HEK293 (cell line): ENCODE measurements around the gene PRKCE.

Experiments used
- KLF16 ChIP-seq: fragments of 450-650 bp; formaldehyde crosslinking; IDR thresholded peaks from 2 replicates; pipeline ENCODE4 v1.5.1; 2017; ENCODE audit warnings: missing biosample characterization, missing genetic modification characterization
- ZFP37 ChIP-seq: fragments of 450-650 bp; formaldehyde crosslinking; IDR thresholded peaks from 2 replicates; pipeline ENCODE4 v1.5.1; 2016; ENCODE audit warnings: missing biosample characterization, missing genetic modification characterization
- ZNF174 ChIP-seq: fragments of 450-650 bp; formaldehyde crosslinking; IDR thresholded peaks from 2 replicates; pipeline ENCODE4 v1.5.0; 2017; ENCODE audit warnings: missing biosample characterization, mild to moderate bottlenecking, missing genetic modification characterization
- ZNF175 ChIP-seq: fragments of 450-650 bp; formaldehyde crosslinking; IDR thresholded peaks from 2 replicates; pipeline ENCODE4 v1.5.1; 2016; ENCODE audit warnings: missing biosample characterization, missing genetic modification characterization
- ZNF394 ChIP-seq: fragments of 450-650 bp; formaldehyde crosslinking; IDR thresholded peaks from 2 replicates; pipeline ENCODE4 v1.5.1; 2016; ENCODE audit warnings: missing biosample characterization, missing genetic modification characterization, mild to moderate bottlenecking, moderate library complexity, borderline replicate concordance
- ZNF510 ChIP-seq: fragments of 450-650 bp; formaldehyde crosslinking; IDR thresholded peaks from 2 replicates; pipeline ENCODE4 v1.5.1; 2018; ENCODE audit warnings: mild to moderate bottlenecking, missing genetic modification characterization, missing biosample characterization; ENCODE audit not compliant: insufficient replicate concordance
- ZNF701 ChIP-seq: fragments of 450-650 bp; formaldehyde crosslinking; IDR thresholded peaks from 2 replicates; pipeline ENCODE4 v1.5.1; 2016; ENCODE audit warnings: missing biosample characterization, missing genetic modification characterization
- TF ChIP-seq, protein P1 (sequence below): fragments of 450-650 bp; formaldehyde crosslinking; IDR thresholded peaks from 2 replicates; pipeline ENCODE4 v1.5.1; 2016; ENCODE audit warnings: missing biosample characterization, missing genetic modification characterization
- TF ChIP-seq, protein P2 (sequence below): fragments of 450-650 bp; formaldehyde crosslinking; IDR thresholded peaks from 2 replicates; pipeline ENCODE4 v1.5.1; 2016; ENCODE audit warnings: missing biosample characterization, missing genetic modification characterization
- TF ChIP-seq, protein P3 (sequence below): fragments of 450-650 bp; formaldehyde crosslinking; conservative IDR thresholded peaks from 2 replicates; pipeline ENCODE4 v1.5.1; 2016; ENCODE audit warnings: low read depth, missing biosample characterization, missing genetic modification characterization
- TF ChIP-seq, protein P4 (sequence below): fragments of 450-650 bp; formaldehyde crosslinking; IDR thresholded peaks from 2 replicates; pipeline ENCODE4 v1.5.1; 2016; ENCODE audit warnings: missing biosample characterization, missing genetic modification characterization
- TF ChIP-seq, protein P5 (sequence below): fragments of 450-650 bp; formaldehyde crosslinking; IDR thresholded peaks from 2 replicates; pipeline ENCODE4 v1.5.1; 2016; ENCODE audit warnings: missing biosample characterization, missing genetic modification characterization

DNA sequence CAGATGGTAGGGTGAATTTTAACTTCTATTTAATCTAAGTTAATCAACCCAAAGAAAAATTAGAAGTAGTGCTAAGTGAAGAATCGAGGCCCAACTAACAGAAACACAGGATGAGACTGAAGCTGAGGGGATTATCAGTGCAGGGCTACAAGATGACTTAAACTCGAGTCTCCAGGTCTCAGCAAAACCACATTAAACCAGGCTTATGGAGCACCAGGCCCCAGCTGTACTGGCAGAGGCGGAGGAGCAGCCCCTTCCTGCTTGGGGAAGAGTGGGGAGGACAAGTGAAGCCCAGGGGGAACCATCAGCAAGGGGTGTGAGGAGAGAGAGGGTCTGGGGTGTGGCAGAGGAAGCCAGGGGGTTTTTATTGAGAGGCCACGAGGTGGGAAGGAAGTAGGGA lies 509.8 kb downstream of the PRKCE start:
- TF ChIP-seq, protein P1, sequence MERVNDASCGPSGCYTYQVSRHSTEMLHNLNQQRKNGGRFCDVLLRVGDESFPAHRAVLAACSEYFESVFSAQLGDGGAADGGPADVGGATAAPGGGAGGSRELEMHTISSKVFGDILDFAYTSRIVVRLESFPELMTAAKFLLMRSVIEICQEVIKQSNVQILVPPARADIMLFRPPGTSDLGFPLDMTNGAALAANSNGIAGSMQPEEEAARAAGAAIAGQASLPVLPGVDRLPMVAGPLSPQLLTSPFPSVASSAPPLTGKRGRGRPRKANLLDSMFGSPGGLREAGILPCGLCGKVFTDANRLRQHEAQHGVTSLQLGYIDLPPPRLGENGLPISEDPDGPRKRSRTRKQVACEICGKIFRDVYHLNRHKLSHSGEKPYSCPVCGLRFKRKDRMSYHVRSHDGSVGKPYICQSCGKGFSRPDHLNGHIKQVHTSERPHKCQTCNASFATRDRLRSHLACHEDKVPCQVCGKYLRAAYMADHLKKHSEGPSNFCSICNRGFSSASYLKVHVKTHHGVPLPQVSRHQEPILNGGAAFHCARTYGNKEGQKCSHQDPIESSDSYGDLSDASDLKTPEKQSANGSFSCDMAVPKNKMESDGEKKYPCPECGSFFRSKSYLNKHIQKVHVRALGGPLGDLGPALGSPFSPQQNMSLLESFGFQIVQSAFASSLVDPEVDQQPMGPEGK (tag by site-specific recombination) = no peak
- TF ChIP-seq ZNF174 (no peak), ZNF510 (no peak), ZNF701 (no peak), ZNF175 (tag by site-specific recombination) (no peak), ZNF394 (tag by site-specific recombination) (no peak), ZFP37 (tag by site-specific recombination) (no peak), KLF16 (tag by site-specific recombination) (no peak)
- TF ChIP-seq, protein P2, sequence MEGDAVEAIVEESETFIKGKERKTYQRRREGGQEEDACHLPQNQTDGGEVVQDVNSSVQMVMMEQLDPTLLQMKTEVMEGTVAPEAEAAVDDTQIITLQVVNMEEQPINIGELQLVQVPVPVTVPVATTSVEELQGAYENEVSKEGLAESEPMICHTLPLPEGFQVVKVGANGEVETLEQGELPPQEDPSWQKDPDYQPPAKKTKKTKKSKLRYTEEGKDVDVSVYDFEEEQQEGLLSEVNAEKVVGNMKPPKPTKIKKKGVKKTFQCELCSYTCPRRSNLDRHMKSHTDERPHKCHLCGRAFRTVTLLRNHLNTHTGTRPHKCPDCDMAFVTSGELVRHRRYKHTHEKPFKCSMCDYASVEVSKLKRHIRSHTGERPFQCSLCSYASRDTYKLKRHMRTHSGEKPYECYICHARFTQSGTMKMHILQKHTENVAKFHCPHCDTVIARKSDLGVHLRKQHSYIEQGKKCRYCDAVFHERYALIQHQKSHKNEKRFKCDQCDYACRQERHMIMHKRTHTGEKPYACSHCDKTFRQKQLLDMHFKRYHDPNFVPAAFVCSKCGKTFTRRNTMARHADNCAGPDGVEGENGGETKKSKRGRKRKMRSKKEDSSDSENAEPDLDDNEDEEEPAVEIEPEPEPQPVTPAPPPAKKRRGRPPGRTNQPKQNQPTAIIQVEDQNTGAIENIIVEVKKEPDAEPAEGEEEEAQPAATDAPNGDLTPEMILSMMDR (tag by site-specific recombination) = no peak
- TF ChIP-seq, protein P3, sequence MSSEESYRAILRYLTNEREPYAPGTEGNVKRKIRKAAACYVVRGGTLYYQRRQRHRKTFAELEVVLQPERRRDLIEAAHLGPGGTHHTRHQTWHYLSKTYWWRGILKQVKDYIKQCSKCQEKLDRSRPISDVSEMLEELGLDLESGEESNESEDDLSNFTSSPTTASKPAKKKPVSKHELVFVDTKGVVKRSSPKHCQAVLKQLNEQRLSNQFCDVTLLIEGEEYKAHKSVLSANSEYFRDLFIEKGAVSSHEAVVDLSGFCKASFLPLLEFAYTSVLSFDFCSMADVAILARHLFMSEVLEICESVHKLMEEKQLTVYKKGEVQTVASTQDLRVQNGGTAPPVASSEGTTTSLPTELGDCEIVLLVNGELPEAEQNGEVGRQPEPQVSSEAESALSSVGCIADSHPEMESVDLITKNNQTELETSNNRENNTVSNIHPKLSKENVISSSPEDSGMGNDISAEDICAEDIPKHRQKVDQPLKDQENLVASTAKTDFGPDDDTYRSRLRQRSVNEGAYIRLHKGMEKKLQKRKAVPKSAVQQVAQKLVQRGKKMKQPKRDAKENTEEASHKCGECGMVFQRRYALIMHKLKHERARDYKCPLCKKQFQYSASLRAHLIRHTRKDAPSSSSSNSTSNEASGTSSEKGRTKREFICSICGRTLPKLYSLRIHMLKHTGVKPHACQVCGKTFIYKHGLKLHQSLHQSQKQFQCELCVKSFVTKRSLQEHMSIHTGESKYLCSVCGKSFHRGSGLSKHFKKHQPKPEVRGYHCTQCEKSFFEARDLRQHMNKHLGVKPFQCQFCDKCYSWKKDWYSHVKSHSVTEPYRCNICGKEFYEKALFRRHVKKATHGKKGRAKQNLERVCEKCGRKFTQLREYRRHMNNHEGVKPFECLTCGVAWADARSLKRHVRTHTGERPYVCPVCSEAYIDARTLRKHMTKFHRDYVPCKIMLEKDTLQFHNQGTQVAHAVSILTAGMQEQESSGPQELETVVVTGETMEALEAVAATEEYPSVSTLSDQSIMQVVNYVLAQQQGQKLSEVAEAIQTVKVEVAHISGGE (tag by site-specific recombination) = no peak
- TF ChIP-seq, protein P4, sequence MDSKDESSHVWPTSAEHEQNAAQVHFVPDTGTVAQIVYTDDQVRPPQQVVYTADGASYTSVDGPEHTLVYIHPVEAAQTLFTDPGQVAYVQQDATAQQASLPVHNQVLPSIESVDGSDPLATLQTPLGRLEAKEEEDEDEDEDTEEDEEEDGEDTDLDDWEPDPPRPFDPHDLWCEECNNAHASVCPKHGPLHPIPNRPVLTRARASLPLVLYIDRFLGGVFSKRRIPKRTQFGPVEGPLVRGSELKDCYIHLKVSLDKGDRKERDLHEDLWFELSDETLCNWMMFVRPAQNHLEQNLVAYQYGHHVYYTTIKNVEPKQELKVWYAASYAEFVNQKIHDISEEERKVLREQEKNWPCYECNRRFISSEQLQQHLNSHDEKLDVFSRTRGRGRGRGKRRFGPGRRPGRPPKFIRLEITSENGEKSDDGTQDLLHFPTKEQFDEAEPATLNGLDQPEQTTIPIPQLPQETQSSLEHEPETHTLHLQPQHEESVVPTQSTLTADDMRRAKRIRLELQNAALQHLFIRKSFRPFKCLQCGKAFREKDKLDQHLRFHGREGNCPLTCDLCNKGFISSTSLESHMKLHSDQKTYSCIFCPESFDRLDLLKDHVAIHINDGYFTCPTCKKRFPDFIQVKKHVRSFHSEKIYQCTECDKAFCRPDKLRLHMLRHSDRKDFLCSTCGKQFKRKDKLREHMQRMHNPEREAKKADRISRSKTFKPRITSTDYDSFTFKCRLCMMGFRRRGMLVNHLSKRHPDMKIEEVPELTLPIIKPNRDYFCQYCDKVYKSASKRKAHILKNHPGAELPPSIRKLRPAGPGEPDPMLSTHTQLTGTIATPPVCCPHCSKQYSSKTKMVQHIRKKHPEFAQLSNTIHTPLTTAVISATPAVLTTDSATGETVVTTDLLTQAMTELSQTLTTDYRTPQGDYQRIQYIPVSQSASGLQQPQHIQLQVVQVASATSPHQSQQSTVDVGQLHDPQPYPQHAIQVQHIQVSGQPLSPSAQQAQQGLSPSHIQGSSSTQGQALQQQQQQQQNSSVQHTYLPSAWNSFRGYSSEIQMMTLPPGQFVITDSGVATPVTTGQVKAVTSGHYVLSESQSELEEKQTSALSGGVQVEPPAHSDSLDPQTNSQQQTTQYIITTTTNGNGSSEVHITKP (tag by site-specific recombination) = no peak
- TF ChIP-seq, protein P5, sequence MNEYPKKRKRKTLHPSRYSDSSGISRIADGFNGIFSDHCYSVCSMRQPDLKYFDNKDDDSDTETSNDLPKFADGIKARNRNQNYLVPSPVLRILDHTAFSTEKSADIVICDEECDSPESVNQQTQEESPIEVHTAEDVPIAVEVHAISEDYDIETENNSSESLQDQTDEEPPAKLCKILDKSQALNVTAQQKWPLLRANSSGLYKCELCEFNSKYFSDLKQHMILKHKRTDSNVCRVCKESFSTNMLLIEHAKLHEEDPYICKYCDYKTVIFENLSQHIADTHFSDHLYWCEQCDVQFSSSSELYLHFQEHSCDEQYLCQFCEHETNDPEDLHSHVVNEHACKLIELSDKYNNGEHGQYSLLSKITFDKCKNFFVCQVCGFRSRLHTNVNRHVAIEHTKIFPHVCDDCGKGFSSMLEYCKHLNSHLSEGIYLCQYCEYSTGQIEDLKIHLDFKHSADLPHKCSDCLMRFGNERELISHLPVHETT (tag by site-specific recombination) = no peak
